Superior temporal gyrus (tissue), 1 donor: ENCODE results near the gene ACSBG1.

ENCODE experiments used
- DNase-seq: peaks from one replicate; pipeline ENCODE4 v3.0.0-alpha.2; 2016; ENCODE audit errors: extremely low spot score

Gene ACSBG1

DNA sequence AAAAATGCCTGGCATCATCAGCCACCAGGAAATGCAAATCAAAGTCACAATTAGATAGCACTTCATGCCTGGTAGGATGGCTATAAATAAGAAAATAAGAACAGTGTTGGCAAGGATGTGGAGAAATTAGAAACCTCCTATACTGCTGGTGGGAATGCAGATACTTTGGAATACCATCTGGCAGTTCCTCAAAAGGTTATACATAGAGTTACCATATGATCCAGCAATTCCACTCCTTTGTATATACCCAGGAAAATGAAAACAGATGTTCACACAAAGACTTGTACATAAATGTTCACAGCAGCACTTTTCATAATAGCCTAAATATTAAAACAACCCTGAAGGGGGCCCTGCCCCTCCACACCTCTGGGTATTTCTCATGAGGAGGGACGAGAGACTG, 13.7 kb downstream of the ACSBG1 start:
- DNase-seq, result no peak

DNA sequence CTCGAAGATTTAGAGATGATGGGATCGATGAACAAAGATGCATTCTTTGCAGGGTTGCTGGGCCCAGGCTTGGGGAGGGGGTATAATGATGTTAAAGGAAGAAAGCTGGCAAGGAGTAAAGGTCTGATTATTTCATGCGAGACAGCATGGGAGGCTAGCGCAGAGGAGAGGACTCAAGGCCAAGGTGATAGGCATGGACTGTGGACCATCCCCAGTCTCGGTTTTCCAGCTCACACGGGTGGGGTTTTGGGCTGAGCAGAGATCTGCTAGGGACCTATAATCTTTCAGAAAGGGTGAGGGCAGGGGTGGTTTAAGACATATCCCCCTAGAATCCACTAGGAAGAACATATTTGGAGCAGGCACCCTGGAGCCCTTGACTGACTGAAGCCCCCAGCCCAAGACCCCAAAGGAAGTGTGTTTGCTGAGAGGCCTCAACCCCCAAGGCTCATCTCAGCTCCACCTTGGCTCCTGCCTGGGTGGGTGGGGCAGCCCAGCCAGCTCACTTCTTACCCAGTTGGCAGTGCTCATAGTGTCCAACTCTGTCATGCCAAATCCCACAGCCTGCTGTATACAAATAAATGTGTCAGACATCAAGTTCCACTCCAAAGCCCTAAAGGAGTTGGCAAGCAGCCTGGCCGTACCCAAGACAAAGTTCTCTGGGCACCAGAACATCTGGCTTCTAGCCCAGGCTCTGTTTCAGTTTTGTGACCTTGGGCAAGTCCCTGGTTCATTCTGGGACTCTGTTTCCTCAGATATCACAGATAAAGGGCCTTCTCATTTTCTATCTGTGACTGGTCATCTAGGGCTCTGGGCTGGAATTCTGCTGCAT, 17.9 kb downstream of the ACSBG1 start:
- peak; percentile 51 for DNase-seq

- DNase-seq, result no peak
These were observed 20.4 kb downstream of the ACSBG1 start for GRCh38 chr15:78213956-78214355.

GRCh38 chr15:78213425-78213750, 21.0 kb downstream of the ACSBG1 start:
- DNase-seq, result no peak

DNA sequence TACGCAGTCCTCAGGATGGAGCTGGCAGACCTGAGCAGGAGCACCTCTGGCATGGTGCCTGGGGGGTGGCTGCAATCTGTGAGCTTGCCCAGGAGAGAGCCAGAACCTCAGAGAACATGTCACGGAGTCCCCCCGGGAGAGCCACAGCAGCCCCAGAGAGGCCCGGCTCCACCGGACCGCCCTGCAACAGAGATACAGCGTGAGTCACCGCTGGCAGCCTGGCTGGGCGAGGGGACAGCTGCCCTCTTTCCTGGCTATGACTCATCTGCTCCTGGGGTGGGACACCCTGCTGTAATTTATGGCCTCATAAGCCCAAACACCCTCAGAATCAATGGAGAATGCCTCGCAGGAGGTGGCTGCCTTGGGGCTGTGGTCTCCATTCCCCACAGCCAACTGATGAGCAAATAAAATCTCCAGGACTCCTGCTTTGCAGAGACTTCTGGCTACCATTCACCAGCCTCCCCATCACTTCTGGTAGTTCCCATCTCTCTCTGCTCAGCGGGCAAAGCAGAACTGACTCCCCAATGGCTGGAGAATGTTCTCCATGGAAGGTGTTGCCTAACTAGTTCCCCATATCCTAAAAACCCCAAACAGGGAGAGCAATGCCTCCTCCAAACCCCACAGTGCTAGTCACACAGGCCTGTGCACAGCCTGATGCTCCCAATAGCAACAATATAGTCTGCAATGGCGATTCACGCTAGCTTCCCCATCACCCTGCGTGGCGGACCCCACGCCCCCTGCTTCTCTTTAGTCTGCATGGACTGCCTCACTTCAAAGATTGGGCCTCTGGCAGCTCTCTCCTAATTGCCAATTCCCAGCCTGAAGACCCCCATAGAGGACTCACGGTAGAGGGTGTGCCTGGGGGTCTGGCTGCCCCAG, 21.6 kb downstream of the ACSBG1 start:
- peak; percentile 52 for DNase-seq

DNA sequence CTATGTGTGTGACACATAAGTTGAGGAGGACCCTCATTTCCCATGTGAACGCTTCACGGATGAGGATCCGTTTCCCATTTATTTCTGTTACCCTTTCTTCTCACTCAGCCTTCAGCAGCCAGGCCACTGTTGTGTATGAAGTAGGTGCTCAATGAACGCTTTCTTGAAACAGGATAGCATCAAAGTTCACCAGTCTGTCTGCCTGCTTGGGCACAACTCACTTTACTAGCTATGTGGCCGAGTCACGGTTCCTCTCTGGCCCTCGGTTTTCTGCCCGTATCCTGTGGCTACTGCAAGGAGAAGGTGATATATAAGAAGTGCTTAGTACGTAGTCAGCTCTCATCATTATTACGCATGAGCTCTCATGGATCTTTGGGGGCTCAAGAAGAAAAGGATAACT, 22.4 kb downstream of the ACSBG1 start:
- no peak for DNase-seq

- DNase-seq, result peak; percentile 71
These were observed 23.0 kb downstream of the ACSBG1 start for GRCh38 chr15:78211189-78211921.

DNA sequence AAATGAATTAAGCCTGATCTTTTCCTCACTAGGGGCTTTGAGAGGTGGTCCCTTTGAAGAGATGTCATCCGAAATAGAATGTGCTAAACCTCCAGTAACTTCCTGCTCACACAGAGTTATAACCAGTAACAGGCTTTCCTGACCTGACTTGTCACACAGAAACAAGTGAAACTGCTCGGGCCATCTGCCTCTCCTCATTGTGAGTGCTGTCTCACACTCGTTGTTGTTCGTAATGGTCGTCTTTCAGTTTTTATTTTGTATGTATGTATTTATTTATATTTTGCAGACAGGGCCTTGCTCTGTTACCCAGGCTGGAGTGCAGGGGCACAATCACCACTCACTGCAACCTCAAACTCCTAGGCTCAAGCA, 24.0 kb downstream of the ACSBG1 start:
- DNase-seq, result peak; percentile 41

DNA sequence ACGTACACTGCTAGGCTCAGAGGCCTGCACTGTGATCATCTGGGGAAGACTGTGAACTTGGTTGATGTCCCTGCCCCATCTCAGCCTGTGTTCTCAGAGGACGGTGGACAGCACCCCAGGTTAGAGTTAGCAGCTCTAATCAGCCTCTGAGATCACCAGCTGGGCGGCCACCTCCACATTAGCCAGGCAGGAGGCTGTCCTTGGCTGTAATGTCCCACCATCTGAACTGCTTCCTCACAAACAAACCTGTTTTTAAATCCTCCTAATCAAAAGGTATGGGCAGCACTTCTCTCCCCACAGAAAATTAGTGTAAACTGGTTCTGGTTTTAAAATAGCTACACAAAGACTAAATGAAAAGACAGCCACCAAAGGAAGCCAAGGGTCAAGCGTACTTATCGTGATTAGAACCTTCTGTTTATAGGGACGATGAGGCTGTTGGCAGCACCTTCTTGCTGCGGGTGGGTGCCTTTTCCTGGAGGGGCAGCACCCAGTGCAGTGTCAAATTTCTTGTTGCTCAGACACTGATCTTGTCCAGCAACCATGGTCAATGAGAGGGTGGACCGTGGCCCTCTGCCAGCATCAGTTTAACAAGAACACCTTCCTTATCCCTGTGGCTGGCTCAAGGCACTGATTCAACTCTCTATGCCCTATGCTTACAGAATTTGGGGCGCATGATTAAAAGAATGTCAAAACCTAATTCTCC, 24.6 kb downstream of the ACSBG1 start:
- DNase-seq, result no peak

DNA sequence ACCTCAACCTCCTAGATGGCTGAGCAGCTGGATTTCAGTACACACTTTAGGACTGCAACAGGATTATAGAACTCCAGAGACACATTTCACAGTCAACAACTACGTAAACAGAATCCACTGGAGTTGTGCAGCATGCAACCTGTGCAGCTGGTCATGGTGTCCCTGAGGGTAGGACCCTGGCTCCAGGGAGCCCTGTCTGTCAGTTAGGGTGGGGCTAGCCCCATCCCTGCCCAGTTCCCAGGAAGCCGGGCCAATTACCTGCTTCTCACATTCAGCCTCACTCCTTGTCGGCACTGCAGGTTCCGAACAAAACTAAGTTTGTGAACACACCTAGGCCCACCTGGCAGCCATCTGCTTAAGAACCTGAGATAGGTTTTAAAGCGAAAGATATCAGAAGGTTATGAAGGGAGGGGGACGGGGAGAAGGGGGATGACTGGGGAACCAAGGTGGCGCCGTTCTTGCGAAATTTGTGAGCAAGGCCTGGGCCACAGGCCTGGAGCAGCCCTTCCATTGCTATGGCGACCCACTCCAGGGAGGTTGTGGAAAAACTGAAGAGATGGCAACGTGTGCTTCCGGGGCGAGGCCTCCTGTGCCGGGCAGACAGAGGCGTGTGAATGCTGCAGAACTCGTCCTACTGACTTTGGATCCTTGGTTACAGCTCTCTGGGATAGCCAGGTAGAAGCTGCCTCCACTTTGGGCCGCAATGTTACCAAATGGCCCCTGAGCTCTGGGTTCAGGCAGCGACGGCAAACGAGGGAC, 25.3 kb downstream of the ACSBG1 start:
- DNase-seq, result no peak

DNA sequence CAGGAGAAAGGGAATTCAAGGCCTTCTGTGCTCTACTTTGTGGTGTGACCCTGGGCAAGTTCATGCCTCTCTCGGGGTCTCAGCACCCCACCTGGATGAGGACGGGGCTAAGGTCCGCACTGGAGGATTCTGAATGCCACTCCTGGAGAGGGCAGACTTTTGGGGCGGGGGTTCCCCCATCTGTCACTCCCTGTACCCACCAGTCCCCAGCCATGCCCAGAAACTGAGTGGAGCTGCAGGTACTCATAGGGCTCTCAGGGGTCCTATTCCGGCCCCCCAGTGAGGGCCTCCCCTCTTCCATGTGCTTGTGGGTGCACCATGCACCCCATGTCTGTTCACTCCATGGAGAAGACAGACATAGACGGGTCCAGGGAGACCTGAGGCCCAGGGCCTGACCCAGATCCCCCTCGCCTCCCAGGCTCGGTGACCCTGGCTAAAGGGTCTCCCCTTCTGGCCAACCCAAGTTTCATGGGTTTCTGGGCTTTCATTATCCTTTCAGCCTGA, 26.0 kb downstream of the ACSBG1 start:
- no peak for DNase-seq

DNA sequence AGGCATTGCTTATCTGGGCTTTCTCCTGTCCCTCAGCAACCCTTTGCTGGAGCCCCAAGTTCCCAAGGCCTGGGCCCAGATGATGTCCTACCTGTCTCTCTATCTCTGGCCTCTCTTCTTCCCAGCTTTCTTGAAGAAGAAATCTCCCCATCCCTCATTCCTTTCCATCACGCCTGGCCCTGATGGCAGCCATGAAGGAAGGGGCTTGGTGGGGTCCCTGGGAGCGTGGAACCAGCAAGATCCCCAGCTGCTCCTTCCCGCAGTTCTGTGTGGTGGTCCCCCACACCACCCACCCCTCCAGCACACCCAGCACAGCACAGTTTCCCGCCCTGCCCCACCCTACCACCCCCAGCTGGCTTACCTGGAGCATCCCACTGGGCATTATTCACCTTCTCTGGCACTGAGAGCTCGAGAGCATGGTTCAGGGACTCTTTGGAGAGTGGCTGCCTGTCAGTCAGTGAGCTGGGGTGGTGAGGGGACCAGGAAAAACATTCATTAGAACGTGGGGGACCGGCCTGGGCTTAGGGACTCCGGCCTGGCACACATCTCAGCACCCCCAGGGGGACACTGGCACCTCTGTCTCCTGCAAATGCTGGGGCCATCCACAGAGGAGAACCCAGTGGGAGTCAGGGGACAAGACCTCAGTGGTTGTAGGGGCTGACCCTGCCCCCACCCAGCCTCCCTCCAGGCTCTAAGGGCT, 26.6 kb downstream of the ACSBG1 start:
- no peak for DNase-seq

DNA sequence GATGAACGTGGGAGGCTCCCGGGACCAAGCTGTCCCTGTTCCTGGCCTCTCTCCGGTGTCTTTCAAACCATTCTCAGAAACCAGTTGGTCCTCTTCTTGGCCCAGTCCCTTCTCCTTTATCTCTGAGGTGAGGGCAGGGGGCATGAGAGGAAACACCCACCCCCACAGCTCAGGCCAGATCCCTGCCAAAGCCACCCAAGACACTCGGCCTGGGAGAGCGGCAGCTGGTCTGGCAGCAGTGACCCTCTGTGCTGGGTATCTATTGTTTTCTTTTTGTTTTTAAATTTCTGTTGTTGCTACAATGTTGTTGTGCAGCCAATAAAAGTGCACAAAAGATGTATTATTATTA, 27.3 kb downstream of the ACSBG1 start:
- DNase-seq, result no peak

DNA sequence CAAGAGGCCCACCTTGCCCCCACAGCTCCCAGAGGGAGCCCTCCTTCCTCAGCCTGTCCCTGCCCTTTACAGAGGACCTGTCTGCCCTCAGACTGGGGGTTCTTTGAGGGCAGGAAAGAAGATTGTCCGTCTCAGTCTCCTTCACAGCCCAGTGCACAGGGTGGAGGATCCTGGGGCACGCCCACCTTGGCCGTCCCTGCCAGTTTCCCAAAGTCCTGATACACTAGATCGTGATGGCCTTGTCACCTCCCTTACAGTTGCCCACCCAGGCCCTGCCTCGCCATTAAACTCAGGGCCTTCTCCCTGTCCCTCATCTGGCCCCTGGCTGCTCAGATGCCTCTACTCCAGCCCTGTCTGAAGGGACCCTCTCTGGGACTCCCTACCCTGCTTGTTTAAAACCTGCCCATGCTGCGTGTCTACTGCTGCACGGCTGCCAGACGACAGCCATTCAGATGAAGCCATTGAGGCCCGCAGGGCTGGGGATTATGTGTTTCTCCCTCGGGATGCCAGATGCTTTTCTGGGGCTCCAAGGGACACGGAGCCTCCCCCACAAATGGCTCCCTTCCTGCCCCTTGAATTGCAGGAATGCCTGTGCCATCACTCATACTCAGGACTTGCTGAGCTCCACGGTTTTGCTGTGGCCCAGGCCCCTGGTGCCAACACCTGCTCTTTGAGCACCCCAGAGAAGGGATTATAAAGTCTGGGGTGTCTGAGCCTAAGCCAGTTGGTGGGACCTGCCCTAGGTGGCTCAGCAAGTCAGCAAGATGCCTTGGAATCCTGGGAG, 27.8 kb downstream of the ACSBG1 start:
- no peak for DNase-seq

GRCh38 chr15:78205856-78206255, 28.5 kb downstream of the ACSBG1 start:
- no peak for DNase-seq

- DNase-seq, result no peak
These were observed 29.0 kb downstream of the ACSBG1 start for GRCh38 chr15:78205337-78205736.

DNA sequence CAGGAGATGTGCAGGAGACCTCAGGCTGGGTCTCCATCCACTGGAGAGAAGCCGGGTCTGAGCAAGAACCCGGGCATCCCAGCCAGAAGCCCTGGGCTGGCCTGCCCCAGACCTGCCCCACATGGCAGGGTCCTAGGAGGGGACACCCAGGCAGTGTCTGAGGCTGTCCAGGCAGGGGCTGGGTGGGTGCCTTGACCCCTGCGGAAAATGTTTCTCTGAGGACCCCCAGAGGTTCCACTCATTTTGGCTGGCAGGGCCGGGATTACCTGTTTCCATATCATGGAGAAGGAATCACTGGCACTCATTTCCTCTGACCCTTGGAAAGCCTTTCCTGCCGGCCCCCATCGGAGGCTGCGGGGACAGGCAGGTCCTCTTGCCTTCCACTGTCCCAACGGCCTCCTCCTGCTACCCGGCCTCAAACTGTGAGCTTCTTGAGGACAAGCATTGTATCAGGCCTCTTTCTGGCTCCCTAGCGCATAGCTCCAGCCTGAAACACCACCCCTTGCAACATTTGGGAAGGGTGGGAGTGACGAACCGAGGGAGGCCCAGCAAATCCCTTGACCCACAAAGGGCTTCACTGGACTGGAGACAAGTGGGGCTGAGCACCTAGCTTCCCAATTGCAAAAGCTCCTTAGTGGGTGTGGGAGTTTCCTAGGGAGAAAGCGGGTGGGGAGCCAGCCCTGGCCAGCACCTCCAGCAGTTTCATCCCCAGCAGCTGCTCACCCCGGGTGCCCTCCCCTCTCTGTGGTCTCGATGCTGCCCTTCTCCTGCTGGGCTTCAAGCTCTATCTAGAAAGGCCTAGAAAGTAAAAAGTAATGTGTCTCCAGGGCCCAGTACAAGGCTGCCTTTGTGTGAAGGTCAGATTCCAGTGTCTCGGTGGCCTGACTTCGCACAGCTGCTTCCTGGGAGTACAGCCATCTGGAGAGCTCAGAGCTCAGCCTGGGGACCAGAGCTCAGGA, 29.7 kb downstream of the ACSBG1 start:
- peak; percentile 76 for DNase-seq
